Erythroblast (primary cell): Measurements from ENCODE around the gene POLD3.

Experiments
- GATA1 ChIP-seq: IDR thresholded peaks from 2 replicates; pipeline ENCODE4 v1.6.1; 2011; ENCODE audit warnings: low read depth, mild to moderate bottlenecking, control low read depth, low read length, moderate library complexity
- POLR2A ChIP-seq: IDR thresholded peaks from 2 replicates; pipeline ENCODE4 v1.6.1; 2011; ENCODE audit warnings: mild to moderate bottlenecking, low read length

DNA sequence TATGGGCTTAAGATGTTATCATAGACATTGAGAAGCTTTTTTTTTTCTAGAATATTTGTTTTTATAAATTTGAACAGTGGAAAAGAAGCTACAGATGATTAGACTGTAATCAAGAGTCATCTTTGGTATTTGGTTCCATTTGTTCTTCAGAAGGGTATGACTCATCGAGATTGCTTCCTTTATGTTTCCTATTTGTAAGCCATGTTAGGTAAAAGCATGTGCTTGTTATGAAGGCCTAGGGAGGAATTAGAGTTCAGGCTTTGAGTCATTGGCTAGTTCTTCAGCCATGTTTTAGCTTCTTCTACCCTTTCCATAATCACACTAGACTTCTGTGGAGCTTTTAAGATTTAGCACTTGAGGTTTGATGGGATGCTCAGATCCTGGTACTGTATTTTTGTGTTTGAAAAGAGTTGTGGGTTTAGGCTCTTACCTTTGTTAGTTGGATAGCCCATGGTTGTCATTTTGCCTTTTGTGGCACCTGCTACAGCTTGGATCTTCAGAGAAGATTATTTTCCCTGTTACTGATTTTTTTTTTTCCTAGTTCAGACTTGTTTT is 44.3 kb downstream of the POLD3 start:
- TF ChIP-seq POLR2A (no peak), GATA1 (no peak)
